Measurements from ENCODE around the gene PACS2. TPM values are rescaled to one million over a fixed set of nuclear protein-coding genes. Genes with fewer than 3 reads are reported as not detected.

Gene PACS2
- total and polyA plus RNA-seq, 2 of the 4 experiments (the other 2 are of a cell fraction): 15.6 to 32.2 TPM

DNA sequence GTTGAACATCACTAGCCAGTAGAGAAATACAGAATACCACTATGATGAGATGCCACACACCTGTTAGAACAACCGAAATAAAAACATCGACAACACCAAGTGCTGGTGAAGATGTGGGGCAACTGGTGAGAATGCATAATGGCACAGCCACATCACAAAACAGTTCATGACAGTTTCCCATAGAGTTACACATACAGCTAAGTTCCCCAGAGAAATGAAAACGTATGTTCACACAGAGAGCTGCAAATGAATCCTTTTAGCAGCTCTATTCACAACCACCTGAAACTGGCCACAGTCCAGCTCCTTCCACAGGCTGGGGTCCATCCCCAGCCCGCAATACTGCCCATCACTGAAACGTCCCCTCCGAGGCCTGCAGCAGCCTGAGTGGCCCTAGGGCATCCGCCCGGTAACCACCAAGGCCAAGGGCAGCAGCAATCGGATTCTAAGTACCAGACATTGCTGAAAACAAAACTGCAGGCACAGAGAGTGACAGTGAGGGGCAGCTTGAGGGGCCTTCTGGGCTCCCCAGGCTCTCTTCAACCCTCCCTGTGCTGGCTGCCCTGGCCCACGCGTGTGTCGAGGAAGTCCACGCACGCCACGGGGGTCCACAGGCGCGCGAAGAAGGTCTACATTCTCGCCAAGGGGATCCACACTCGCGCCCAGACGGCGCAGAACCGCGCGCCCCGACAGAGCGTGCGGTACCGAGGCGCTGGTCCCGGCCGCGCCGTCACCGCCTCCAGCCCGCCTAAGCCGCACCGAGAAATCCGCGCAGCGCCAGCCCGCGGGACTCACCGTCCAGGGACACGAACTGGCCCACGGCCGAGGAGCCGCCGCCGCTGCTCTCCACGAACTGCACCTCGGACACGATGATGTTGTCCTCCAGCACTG is 14.7 kb upstream of the PACS2 start:
- 0% methylated on average over 17 of the region's 54 CpGs; no CpG with 5 or more reads in 1 of the 2 experiments for WGBS, 2 experiments (ENCODE audit: extremely low coverage in 2 of 2, insufficient read length in 1 of 2)
- DNase-seq: no peak

More for the DNA sequence above, 14.7 kb upstream of the PACS2 start:
- peak overlapping the region; percentile 59 for H2BK5ac ChIP-seq (ENCODE audit: low read depth, low read length, poor library complexity, severe bottlenecking)
- H4K20me1 ChIP-seq (ENCODE audit: insufficient read depth, low read length): peaks cover 14% of the 10 kb centered on the region
- H4K8ac ChIP-seq (ENCODE audit: low read depth in 2 of 2, low read length in 2 of 2): peak overlapping the region; percentile 50 to 99; a peak in 2 of 4 replicates
- peak overlapping the region; percentile 11; the same call in 1 of the 2 replicates for H3K23ac ChIP-seq (ENCODE audit: low read depth, low read length)
- peaks cover 8% of the 10 kb centered on the region; the same call in 1 of the 2 replicates for H3K9me1 ChIP-seq (ENCODE audit: insufficient read depth, low read length)
- intact Hi-C loops (cut with micrococcal nuclease): no loop called here
- no peaks in the 10 kb centered on the region for H3K27me3 ChIP-seq (ENCODE audit: control insufficient read depth, insufficient read depth, low read length)
- H3K4me3 ChIP-seq (ENCODE audit: insufficient read depth, low read depth, low read length): peak overlapping the region; percentile 96
- BruUV-seq (replicated peaks): no TSS peak
- peak overlapping the region; percentile 18; the same call in 1 of the 2 replicates for H3K56ac ChIP-seq (ENCODE audit: extremely low read depth, insufficient read depth, low read length)
- H2BK20ac ChIP-seq (ENCODE audit: low read depth, low read length): no peak overlapping the region
- in situ Hi-C loops (cut with MboI; ENCODE audit: low sequenced_read_pairs): no loop called here
- H3K36me3 ChIP-seq (ENCODE audit: control insufficient read depth, insufficient read depth, low read length): no peaks in the 10 kb centered on the region
- H3K27ac ChIP-seq (ENCODE audit: insufficient read depth, low read length): peak overlapping the region; percentile 71
- CTCF ChIA-PET: no interaction called here
- H2AFZ ChIP-seq (replicated peaks; ENCODE audit: low read length, poor library complexity): peak overlapping the region; percentile 100
- dilution Hi-C loops (cut with HindIII; ENCODE audit: low sequenced_read_pairs, unreplicated experiment): no loop called here
- H2AK5ac ChIP-seq (ENCODE audit: low read depth, low read length): peak overlapping the region; percentile 48; the same call in 1 of the 2 replicates
- peak overlapping the region; percentile 87 for H3K4me2 ChIP-seq (ENCODE audit: low read depth, low read length)
- no peak overlapping the region; the same call in 1 of the 2 replicates for H4K91ac ChIP-seq (ENCODE audit: insufficient read depth, low read depth, low read length)
- H2BK120ac ChIP-seq (ENCODE audit: low read depth, low read length): no peak overlapping the region
- no peaks in the 10 kb centered on the region for H3K9me3 ChIP-seq (ENCODE audit: control insufficient read depth, insufficient read depth, low read length)
- H3K14ac ChIP-seq (replicated peaks; ENCODE audit: low read depth, low read length): 0 out of 2 replicates have a peak overlapping the region, but pooled peaks have one; percentile 31
- H3K4ac ChIP-seq (ENCODE audit: low read depth, low read length): peak overlapping the region; percentile 36; the same call in 1 of the 2 replicates
- no peak for TF ChIP-seq NFE2L2 (IDR thresholded peaks at IDR 0.05; ENCODE audit: low read depth, low read length)
- TF ChIP-seq SMC3 (IDR thresholded peaks at IDR 0.05; ENCODE audit: low read depth, low read length): no peak
- TF ChIP-seq RFX5 (IDR thresholded peaks at IDR 0.05; ENCODE audit: low read depth, low read length): no peak
- TF ChIP-seq, protein P1, sequence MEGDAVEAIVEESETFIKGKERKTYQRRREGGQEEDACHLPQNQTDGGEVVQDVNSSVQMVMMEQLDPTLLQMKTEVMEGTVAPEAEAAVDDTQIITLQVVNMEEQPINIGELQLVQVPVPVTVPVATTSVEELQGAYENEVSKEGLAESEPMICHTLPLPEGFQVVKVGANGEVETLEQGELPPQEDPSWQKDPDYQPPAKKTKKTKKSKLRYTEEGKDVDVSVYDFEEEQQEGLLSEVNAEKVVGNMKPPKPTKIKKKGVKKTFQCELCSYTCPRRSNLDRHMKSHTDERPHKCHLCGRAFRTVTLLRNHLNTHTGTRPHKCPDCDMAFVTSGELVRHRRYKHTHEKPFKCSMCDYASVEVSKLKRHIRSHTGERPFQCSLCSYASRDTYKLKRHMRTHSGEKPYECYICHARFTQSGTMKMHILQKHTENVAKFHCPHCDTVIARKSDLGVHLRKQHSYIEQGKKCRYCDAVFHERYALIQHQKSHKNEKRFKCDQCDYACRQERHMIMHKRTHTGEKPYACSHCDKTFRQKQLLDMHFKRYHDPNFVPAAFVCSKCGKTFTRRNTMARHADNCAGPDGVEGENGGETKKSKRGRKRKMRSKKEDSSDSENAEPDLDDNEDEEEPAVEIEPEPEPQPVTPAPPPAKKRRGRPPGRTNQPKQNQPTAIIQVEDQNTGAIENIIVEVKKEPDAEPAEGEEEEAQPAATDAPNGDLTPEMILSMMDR (conservative IDR thresholded peaks at IDR 0.05; ENCODE audit: low read depth, low read length): no peak
- no peak for TF ChIP-seq BHLHE40 (IDR thresholded peaks at IDR 0.05; ENCODE audit: low read depth, low read length)
- no peak for TF ChIP-seq MXI1 (IDR thresholded peaks at IDR 0.05; ENCODE audit: borderline replicate concordance, low read depth, low read length)
- no peak for TF ChIP-seq CHD1 (IDR thresholded peaks at IDR 0.05; ENCODE audit: low read depth, low read length)
- TF ChIP-seq FOS (IDR thresholded peaks at IDR 0.05; ENCODE audit: low read depth, low read length): no peak
- POLR2A ChIA-PET (ENCODE audit: unreplicated experiment): no interaction called here
- H3K4me1 ChIP-seq (ENCODE audit: control insufficient read depth, insufficient read depth, low read length): peaks cover 7% of the 10 kb centered on the region
- H2AK9ac ChIP-seq (replicated peaks; ENCODE audit: low read depth, low read length, poor library complexity): peak overlapping the region; percentile 94
- peak overlapping the region; percentile 44; the same call in 1 of the 2 replicates for H4K5ac ChIP-seq (ENCODE audit: low read depth, low read length)
- H2BK15ac ChIP-seq (ENCODE audit: low read depth, low read length): no peak overlapping the region
- H3K9ac ChIP-seq (ENCODE audit: low read depth, low read length): peak overlapping the region; percentile 79
- peaks cover 14 to 38% of the 10 kb centered on the region in 2 experiments for H3K79me1 ChIP-seq (ENCODE audit: low read depth in 1 of 2, low read length in 2 of 2)
- ATAC-seq (ENCODE audit: low read depth): no peak; the same call in none of the 2 replicates
- H3K18ac ChIP-seq (ENCODE audit: low read depth, low read length): no peak overlapping the region

Data from IMR-90 (cell line).